ENCODE data around the gene TARS2.
A peak's percentile ranks its signal among the peaks of the same experiment; 100 is the strongest.

TARS2 gene

DNA sequence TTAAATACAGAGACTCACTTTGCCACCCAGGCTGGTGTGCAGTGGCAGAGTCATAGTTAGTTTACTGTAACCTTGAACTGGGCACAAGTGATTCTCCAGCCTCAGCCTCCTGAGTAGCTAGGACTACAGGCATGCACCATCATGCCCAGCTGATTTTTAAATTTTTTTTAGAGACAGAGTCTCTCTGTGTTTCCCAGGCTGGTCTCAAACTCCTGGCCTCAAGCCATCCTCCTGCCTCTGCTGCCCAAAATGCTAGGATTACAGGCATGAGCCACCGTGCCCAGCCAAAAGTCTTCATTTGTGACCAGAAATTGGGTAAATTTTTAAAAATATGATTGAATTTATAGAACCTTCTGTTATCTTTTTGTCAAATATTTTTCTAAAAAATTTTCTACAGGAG, 17.9 kb upstream of the TARS2 start:
- TF ChIP-seq, protein P1, sequence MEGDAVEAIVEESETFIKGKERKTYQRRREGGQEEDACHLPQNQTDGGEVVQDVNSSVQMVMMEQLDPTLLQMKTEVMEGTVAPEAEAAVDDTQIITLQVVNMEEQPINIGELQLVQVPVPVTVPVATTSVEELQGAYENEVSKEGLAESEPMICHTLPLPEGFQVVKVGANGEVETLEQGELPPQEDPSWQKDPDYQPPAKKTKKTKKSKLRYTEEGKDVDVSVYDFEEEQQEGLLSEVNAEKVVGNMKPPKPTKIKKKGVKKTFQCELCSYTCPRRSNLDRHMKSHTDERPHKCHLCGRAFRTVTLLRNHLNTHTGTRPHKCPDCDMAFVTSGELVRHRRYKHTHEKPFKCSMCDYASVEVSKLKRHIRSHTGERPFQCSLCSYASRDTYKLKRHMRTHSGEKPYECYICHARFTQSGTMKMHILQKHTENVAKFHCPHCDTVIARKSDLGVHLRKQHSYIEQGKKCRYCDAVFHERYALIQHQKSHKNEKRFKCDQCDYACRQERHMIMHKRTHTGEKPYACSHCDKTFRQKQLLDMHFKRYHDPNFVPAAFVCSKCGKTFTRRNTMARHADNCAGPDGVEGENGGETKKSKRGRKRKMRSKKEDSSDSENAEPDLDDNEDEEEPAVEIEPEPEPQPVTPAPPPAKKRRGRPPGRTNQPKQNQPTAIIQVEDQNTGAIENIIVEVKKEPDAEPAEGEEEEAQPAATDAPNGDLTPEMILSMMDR (IDR thresholded peaks at IDR 0.05; ENCODE audit: low read depth, low read length, missing control alignments) = no peak
- no peak for DNase-seq (ENCODE audit: extremely low read depth, low read depth)
- H3K4me3 ChIP-seq (replicated peaks; ENCODE audit: low read depth, low read length) = no peak overlapping the region

GRCh38 chr1:150472601-150473200, 14.5 kb upstream of the TARS2 start:
- TF ChIP-seq, protein P1 (IDR thresholded peaks at IDR 0.05; ENCODE audit: low read depth, low read length, missing control alignments) = no peak
- H3K4me3 ChIP-seq (replicated peaks; ENCODE audit: low read depth, low read length) = no peak overlapping the region
- DNase-seq (ENCODE audit: extremely low read depth, low read depth) = no peak

GRCh38 chr1:150473659-150474058, 13.6 kb upstream of the TARS2 start:
- TF ChIP-seq, protein P1 (IDR thresholded peaks at IDR 0.05; ENCODE audit: low read depth, low read length, missing control alignments) = no peak
- DNase-seq (ENCODE audit: extremely low read depth, low read depth) = no peak
- H3K4me3 ChIP-seq (replicated peaks; ENCODE audit: low read depth, low read length) = no peak overlapping the region

DNA sequence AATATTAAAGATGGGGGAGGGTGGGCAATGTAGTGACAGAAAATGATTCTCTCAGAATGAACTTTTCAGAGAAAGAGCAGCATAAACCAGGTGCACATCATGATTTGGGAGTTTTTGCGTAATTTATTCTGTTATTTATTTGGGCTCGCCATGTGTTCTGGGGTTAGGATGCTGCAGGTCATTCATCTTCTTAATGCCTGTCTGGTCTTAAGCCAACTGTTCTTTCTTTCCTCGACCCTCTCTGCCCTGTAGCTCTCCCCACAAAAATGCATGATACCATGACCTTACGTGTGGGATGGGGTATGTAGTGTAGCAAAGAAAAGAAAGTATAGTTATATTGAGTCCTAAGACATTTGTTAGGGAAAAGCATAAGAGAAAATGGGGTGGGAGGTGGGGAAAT, 12.3 kb upstream of the TARS2 start:
- TF ChIP-seq, protein P1 (IDR thresholded peaks at IDR 0.05; ENCODE audit: low read depth, low read length, missing control alignments) = no peak
- no peak overlapping the region for H3K4me3 ChIP-seq (replicated peaks; ENCODE audit: low read depth, low read length)
- DNase-seq (ENCODE audit: extremely low read depth, low read depth) = no peak

- peak; percentile 26 for DNase-seq (ENCODE audit: extremely low read depth, low read depth)
- TF ChIP-seq, protein P1 (IDR thresholded peaks at IDR 0.05; ENCODE audit: low read depth, low read length, missing control alignments) = no peak
These were observed 10.5 kb upstream of the TARS2 start for GRCh38 chr1:150476754-150477153.

DNA sequence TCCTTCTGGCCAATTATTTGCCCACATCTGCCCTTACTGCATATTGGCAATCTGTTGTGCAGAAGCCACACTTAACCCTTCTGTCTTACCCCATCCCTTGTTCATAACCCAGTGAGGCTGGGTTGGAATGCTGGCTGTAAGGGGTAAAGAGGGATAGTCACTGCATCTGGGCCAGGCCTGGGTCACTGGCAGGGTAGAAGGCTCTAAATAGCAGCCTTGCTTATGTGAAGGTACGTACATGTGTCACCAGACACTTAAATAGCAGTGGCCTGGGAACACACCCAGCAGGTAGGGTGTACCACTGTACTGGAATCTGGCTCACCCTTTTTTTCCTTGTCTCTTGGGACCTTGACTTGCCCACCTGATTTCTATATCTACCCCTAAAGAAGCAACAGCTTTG, 9.9 kb upstream of the TARS2 start:
- no peak overlapping the region for H3K4me3 ChIP-seq (replicated peaks; ENCODE audit: low read depth, low read length)
- TF ChIP-seq, protein P1 (IDR thresholded peaks at IDR 0.05; ENCODE audit: low read depth, low read length, missing control alignments) = no peak
- DNase-seq (ENCODE audit: extremely low read depth, low read depth) = no peak

More at GRCh38 chr1:150476754-150477153, 10.5 kb upstream of the TARS2 start:
- no peak overlapping the region for H3K4me3 ChIP-seq (replicated peaks; ENCODE audit: low read depth, low read length)

GRCh38 chr1:150477733-150478132, 9.5 kb upstream of the TARS2 start:
- DNase-seq (ENCODE audit: extremely low read depth, low read depth) = no peak
- TF ChIP-seq, protein P1 (IDR thresholded peaks at IDR 0.05; ENCODE audit: low read depth, low read length, missing control alignments) = no peak

More at GRCh38 chr1:150477733-150478132, 9.5 kb upstream of the TARS2 start:
- H3K4me3 ChIP-seq (replicated peaks; ENCODE audit: low read depth, low read length) = no peak overlapping the region

Measured in HFF-Myc (cell line).